GM21515 (cell line): ENCODE results near the gene PRKCG.

Source experiments
- ATAC-seq: cut with Tn5 transposase; IDR thresholded peaks from one replicate; pipeline ENCODE4 v1.9.1; 2021; ENCODE audit not compliant: unreplicated experiment

The PRKCG gene

DNA sequence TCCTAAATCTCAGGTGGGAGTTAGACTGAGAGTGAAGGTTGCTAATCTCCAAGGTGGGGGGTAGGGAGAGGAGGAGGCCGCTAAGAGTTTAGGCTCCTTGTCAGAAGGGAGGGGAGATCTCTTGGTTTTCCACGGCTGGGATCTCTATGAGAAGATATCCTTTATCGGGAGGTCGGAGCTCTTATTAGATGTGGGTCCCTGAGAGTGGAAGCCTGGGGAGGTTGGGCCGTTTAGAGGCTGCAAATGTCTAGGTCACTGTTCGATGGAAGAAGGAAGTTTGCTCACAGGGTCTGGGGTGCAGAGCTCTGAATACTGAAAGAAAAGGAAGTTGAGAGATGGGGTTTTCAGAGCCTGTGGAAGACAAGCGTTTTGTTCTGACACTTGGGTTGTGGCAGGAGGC, 10.5 kb upstream of the PRKCG start:
- no peak for ATAC-seq

- ATAC-seq, result no peak
Observed at GRCh38 chr19:53872762-53873161, 9.2 kb upstream of the PRKCG start.

DNA sequence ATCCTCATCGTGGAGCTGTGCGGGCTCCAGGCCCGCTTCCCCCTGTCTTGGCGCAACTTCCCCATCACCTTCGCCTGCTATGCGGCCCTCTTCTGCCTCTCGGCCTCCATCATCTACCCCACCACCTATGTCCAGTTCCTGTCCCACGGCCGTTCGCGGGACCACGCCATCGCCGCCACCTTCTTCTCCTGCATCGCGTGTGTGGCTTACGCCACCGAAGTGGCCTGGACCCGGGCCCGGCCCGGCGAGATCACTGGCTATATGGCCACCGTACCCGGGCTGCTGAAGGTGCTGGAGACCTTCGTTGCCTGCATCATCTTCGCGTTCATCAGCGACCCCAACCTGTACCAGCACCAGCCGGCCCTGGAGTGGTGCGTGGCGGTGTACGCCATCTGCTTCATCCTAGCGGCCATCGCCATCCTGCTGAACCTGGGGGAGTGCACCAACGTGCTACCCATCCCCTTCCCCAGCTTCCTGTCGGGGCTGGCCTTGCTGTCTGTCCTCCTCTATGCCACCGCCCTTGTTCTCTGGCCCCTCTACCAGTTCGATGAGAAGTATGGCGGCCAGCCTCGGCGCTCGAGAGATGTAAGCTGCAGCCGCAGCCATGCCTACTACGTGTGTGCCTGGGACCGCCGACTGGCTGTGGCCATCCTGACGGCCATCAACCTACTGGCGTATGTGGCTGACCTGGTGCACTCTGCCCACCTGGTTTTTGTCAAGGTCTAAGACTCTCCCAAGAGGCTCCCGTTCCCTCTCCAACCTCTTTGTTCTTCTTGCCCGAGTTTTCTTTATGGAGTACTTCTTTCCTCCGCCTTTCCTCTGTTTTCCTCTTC, 8.0 kb upstream of the PRKCG start:
- ATAC-seq, result no peak

DNA sequence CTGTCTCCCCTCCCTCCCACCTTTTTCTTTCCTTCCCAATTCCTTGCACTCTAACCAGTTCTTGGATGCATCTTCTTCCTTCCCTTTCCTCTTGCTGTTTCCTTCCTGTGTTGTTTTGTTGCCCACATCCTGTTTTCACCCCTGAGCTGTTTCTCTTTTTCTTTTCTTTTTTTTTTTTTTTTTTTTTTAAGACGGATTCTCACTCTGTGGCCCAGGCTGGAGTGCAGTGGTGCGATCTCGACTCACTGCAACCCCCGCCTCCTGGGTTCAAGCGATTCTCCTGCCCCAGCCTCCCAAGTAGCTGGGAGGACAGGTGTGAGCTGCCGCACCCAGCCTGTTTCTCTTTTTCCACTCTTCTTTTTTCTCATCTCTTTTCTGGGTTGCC, 7.4 kb upstream of the PRKCG start:
- ATAC-seq, result no peak

DNA sequence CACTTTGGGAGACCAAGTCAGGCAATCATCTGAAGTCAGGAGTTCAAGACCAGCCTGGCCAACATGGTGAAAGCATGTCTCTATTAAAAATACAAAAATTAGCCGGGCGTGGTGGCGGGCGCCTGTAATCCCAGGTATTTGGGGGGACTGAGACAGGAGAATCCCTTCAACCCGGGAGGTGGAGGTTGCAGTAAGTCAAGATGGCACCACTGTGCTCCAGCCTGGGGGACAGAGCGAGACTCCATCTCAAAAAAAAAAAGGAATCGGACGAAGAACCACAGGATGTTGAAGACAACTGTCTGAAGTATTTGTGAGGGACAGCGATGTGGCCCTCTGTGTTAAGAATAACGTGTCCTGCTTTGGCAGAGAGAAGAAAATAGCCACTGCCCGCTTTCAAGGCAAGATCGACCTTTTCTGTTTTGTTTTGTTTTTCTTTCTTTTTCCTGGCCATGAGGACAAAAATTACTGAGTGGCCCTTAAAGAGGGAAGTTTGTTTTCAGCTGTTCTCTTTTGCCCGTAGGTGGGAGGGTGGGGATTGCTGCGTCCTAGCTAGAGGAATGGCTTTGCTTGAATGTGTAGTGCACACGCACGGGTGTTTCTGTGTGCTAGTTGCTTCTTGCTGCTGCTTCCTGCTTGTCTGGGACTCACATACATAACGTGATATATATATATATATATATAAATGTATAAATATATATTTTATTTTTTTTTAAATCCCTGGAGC, 6.2 kb upstream of the PRKCG start:
- ATAC-seq, result no peak

DNA sequence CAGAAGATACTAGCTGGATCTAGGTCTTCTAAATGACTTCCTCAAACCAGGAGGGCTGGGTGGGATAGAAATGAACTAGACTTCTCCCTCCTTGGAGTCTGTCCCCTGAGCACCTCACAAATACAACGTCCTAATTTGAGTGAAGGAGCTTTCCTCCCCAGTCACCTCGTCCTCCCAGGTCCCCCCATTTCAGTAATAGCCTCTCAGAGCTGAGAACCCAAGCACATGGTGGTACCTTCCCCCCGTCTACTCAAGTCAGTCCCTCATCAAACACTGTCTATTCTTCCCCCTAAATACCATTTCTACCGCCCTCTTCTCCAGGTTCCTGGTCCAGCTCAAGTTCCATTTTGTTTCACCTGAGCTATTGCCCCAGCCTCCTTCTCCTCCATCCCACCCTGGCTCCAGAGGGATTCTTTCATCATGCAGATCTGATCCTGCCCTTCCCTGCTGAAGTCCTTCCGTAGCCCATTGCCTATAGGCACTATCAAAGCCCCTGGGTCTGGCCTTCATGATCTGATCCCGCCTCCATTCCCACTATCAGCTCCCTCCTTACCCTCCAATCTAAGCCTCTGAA, 5.3 kb upstream of the PRKCG start:
- no peak for ATAC-seq

DNA sequence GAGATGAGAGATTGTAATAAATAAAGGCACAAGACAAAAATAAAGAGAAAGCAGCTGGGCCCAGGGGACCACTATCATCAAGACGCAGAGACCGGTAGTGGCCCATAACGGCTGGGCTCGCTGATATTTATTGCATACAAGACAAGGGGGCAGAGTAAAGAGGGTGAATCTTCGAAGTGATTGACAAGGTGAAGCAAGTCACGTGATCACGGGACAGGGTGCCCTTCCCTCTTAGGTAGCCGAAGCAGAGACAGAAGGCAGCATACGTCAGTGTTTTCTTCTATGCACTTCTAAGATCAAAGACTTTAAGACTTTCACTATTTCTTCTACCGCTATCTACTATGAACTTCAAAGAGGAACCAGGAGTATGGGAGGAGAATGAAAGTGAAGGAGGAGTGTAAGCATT, 4.6 kb upstream of the PRKCG start:
- no peak for ATAC-seq

GRCh38 chr19:53878776-53879139, 3.2 kb upstream of the PRKCG start:
- no peak for ATAC-seq

GRCh38 chr19:53879140-53880081, 2.6 kb upstream of the PRKCG start:
- peak; percentile 75 for ATAC-seq

DNA sequence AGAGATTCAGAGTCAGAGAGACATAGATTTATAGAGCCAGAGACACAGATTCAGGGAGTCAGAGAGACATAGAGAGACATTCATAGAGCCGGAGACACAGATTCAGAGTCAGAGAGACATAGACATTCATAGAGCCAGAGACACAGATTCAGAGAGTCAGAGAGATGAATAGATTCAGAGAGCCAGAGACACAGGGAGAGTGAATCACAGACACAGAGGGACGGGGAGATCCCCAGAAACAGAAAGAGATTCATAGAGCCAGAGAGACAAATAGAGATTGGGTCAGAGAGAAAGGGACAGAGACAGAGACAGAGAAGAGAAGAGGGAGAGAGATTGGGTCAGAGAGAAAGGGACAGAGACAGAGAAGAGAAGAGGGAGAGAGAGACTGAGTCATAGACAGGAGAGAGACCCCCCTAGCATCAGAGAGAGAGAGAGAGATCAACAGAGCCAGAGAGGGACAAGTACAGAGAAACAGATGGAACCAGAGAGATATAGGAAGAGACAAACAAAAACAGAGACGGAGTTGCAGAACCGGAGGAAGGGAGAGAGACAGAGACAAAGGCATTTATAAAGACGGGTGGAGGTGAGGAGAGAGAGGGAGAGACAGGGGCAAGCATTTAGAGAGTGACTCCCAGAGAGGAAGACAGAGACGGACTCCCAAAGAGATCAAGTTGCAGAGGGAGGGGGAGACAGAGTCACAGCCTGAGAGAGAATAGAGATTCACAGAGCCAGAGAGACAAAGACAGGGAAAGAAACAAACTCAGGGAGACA, 1.1 kb upstream of the PRKCG start:
- no peak for ATAC-seq

DNA sequence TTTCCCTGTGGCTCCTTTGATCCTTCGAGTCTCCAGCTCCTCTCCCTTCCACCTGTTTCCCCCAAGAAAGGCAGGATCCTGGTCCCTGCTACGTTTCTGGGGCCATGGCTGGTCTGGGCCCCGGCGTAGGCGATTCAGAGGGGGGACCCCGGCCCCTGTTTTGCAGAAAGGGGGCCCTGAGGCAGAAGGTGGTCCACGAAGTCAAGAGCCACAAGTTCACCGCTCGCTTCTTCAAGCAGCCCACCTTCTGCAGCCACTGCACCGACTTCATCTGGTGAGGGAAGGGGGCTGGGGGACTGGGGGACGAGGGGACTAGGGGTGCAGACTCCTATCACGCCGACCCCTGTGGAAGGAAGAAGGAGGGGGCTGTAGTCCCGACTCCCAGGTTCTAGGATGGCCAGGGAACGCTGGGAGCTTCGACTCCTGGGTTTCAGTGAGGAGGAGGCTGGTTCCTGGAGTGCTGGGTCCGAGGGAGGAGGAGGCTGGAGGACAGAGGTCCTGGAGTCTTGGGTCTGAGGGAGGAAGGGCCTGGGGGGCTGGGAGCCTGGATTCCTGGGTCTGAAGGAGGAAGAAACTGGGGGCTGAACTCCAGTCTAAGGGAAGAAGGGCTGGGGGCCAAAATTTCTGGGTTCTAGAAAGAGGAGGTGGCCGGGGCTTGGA, 524 bp downstream of the PRKCG start:
- no peak for ATAC-seq

GRCh38 chr19:53883231-53883661, 1.2 kb downstream of the PRKCG start:
- no peak for ATAC-seq

DNA sequence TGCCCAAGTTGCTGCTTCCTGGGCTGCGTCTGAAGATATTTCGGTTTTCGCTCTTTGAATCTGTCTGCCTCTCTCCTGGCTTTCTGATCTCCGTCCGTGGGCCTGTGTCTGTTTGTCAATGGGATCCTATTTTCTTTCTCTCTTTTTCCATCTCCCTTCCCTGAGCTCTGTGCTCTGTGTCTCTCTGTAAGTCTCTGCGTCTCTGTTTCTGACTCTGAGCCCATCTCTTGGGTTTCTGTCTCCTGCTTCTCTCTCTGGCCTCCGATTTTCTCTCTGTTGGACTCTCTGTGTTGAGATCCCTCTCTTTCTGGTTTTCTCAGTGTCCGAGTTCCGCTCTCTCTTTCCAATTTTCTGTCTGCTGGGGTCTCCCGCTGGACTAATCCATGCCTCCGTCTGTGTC, 1.7 kb downstream of the PRKCG start:
- no peak for ATAC-seq

GRCh38 chr19:53884256-53884655, 2.3 kb downstream of the PRKCG start:
- no peak for ATAC-seq

- no peak for ATAC-seq
Observed at GRCh38 chr19:53885036-53885435, 3.0 kb downstream of the PRKCG start.

GRCh38 chr19:53892301-53892980, 10.4 kb downstream of the PRKCG start:
- no peak for ATAC-seq

- no peak for ATAC-seq
Observed at GRCh38 chr19:53892981-53893325, 11.0 kb downstream of the PRKCG start.

- ATAC-seq, result no peak
Observed at GRCh38 chr19:53894707-53895106, 12.7 kb downstream of the PRKCG start.

GRCh38 chr19:53896682-53897081, 14.7 kb downstream of the PRKCG start:
- no peak for ATAC-seq
